Measurements from ENCODE around the gene COL20A1.

DNA sequence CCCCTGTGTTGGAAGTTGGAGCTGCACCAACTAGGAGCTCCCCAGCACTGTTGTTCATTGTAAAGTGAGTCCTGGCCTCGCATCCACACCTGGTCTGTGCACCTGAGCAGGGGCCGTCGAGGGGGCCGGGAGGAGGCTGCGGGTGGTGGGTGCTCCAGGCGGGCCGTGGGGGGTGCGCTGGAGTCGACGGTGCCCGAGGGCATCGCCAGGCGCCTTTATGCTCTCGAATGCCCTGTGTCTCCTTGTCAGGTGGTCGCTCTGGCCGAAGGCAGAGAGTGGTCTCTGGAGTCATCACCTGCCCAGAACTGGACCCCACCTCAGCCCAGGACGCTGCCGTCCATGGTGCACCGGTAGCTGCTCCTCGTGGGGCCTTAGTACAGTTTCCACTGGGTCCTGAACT lies 16.0 kb upstream of the COL20A1 start:
- TF ChIP-seq, protein P1, sequence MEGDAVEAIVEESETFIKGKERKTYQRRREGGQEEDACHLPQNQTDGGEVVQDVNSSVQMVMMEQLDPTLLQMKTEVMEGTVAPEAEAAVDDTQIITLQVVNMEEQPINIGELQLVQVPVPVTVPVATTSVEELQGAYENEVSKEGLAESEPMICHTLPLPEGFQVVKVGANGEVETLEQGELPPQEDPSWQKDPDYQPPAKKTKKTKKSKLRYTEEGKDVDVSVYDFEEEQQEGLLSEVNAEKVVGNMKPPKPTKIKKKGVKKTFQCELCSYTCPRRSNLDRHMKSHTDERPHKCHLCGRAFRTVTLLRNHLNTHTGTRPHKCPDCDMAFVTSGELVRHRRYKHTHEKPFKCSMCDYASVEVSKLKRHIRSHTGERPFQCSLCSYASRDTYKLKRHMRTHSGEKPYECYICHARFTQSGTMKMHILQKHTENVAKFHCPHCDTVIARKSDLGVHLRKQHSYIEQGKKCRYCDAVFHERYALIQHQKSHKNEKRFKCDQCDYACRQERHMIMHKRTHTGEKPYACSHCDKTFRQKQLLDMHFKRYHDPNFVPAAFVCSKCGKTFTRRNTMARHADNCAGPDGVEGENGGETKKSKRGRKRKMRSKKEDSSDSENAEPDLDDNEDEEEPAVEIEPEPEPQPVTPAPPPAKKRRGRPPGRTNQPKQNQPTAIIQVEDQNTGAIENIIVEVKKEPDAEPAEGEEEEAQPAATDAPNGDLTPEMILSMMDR (conservative IDR thresholded peaks at IDR 0.05 in 1 of 2, IDR thresholded peaks at IDR 0.05 in 1 of 2; ENCODE audit: low read depth in 1 of 2, low read length in 2 of 2): no peak
- no peak for TF ChIP-seq EZH2 (IDR thresholded peaks at IDR 0.05; ENCODE audit: low read length, missing control alignments)

Measured in fibroblast of lung (primary cell).